ENCODE results near the gene KY. TPM values are rescaled to one million over a fixed set of nuclear protein-coding genes. Genes with fewer than 3 reads are reported as not detected.

Gene KY
- polyA plus RNA-seq, 2 of the 4 experiments (the other 2 are of a cell fraction), result 0.04 to 0.05 TPM

DNA sequence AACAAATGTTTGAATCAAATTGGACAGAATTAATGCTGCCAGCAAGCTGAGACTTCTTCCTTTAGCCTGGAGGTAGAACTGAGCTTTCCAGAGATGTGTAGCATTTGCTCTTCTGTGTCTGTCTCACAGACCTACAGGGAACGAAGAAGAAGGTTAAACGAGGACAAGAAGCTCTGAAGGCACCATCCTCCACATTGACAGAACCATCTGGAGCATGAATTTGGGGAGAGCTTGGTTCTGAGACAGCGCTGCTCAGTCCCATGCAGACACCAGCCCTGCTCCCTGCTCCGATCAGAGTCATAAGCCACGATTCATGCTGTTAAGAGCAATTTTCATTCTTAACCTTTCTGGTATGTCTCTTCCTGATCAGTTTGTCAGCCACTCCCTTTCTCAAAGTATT lies 7.7 kb upstream of the KY start:
- no peak for ATAC-seq
- Histone ChIP-seq H3K4me2 (no peak overlapping the region), H3K4me3 (no peak overlapping the region), H3K27ac (no peak overlapping the region), H3K4me1 (no peaks in the 10 kb centered on the region), H3K9me3 (no peaks in the 10 kb centered on the region)
- FAIRE-seq, result no peak
- DNase-seq (ENCODE audit: low read depth in 1 of 2, low spot score in 1 of 2), result no peak
- POLR2A ChIA-PET, result no interaction called here
- TF ChIP-seq MAZ (IDR thresholded peaks at IDR 0.05; ENCODE audit: borderline replicate concordance, low read depth, low read length), result no peak
- TF ChIP-seq HDAC2 (IDR thresholded peaks at IDR 0.05), result no peak
- no peak for TF ChIP-seq SMC3 (IDR thresholded peaks at IDR 0.05)
- TF ChIP-seq HOXB13 (CRISPR knock-in tag; IDR thresholded peaks at IDR 0.05; ENCODE audit: low read depth), result no peak
- TF ChIP-seq ZFP36 (IDR thresholded peaks at IDR 0.05; ENCODE audit: borderline replicate concordance, partially characterized antibody), result no peak
- TF ChIP-seq ZNF302 (CRISPR knock-in tag; IDR thresholded peaks at IDR 0.05), result no peak
- TF ChIP-seq KDM1A (IDR thresholded peaks at IDR 0.05; ENCODE audit: low read depth), result no peak
- CTCF ChIA-PET, result no interaction called here
- 23% methylated on average over 5 of the region's 5 CpGs for WGBS (ENCODE audit: missing lambda C conversion rate)

DNA sequence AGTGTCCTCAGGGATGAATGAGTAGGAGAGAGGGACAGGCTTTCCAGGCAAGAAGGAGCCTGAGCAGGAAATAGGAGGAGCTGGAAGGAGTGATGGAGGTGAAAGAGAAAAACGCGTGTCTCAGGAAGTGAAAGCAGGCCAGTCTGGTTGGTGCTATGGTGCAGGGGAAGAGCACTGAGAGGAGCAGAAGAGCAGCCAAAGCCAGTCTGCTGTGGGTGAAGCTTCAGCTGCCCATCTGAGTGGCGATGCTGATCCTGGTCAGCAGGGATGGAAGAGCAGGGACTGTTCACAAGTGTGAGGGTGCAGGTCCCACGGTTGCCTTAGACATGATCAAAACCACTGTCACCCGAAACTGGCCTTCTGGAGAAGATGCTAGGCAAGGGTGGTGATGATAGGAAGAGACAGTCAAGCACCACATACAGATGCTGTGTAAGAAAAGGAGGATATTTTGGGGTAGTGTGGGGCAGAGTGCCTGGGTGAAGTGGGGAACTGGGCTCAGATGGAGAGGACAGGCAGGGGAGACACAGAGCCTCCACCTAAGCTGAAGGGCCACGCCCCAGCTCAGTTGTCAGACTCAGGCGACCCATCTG lies 5.5 kb upstream of the KY start:
- no peak overlapping the region for H3K4me3 ChIP-seq

DNA sequence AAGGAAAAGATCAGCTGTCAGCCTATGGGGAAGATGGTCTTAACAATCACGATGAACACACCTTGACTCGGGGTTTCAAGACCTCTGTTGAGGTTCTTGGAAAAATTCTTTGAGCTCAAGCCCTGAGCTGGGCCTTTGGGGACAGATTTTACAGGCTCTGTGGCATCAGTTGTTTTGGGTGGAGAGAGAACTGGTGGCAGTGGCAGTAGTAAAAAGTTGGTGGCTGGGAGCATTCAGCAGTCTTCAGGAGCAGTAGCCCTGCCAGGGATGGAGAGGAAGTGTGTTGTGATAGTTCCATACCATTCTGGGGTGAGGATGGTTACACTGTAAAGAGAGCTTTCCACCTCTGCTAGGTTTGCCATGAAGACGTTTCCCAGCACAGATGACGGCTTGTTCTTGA lies 4.9 kb upstream of the KY start:
- no peaks in the 10 kb centered on the region for H3K9me3 ChIP-seq
- POLR2A ChIA-PET, result no interaction called here
- FAIRE-seq (no peak), ATAC-seq (no peak), DNase-seq (ENCODE audit: low read depth in 1 of 2, low spot score in 1 of 2) (no peak)
- no peak overlapping the region for H3K4me3 ChIP-seq
- TF ChIP-seq HEYL (CRISPR knock-in tag; IDR thresholded peaks at IDR 0.05) (no peak), ZC3H11A (IDR thresholded peaks at IDR 0.05) (no peak), CBX8 (IDR thresholded peaks at IDR 0.05) (no peak), FOSL2 (IDR thresholded peaks at IDR 0.05) (no peak), FOSL2 (CRISPR knock-in tag; IDR thresholded peaks at IDR 0.05) (no peak), TFCP2L1 (CRISPR knock-in tag; IDR thresholded peaks at IDR 0.05) (no peak), EHF (CRISPR knock-in tag; IDR thresholded peaks at IDR 0.05) (no peak), JUN (IDR thresholded peaks at IDR 0.05) (no peak), EHMT2 (IDR thresholded peaks at IDR 0.05; ENCODE audit: low read depth) (no peak), KDM5A (IDR thresholded peaks at IDR 0.05) (no peak), ZFP36 (IDR thresholded peaks at IDR 0.05; ENCODE audit: borderline replicate concordance, partially characterized antibody) (no peak), RAD21 (conservative IDR thresholded peaks at IDR 0.05 in 1 of 2, IDR thresholded peaks at IDR 0.05 in 1 of 2) (no peak), ESRRA (IDR thresholded peaks at IDR 0.05; ENCODE audit: borderline replicate concordance, low read length) (no peak), RCOR1 (IDR thresholded peaks at IDR 0.05; ENCODE audit: low read depth, low read length) (no peak)
- TF ChIP-seq, protein P1, sequence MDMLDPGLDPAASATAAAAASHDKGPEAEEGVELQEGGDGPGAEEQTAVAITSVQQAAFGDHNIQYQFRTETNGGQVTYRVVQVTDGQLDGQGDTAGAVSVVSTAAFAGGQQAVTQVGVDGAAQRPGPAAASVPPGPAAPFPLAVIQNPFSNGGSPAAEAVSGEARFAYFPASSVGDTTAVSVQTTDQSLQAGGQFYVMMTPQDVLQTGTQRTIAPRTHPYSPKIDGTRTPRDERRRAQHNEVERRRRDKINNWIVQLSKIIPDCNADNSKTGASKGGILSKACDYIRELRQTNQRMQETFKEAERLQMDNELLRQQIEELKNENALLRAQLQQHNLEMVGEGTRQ (IDR thresholded peaks at IDR 0.05), result no peak
- TF ChIP-seq, protein P2, sequence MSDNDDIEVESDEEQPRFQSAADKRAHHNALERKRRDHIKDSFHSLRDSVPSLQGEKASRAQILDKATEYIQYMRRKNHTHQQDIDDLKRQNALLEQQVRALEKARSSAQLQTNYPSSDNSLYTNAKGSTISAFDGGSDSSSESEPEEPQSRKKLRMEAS (IDR thresholded peaks at IDR 0.05), result no peak
- 26% methylated on average over 3 of the region's 4 CpGs for WGBS (ENCODE audit: missing lambda C conversion rate)
- no peaks in the 10 kb centered on the region for H3K4me1 ChIP-seq
- no peak overlapping the region for H3K4me2 ChIP-seq
- CTCF ChIA-PET, result interaction anchor here (1.3 kb wide), 1 partner anchor 1387 kb away, joined by 3 read pairs; no protein-coding TSS in a partner anchor
- H3K27ac ChIP-seq, result no peak overlapping the region

More for the DNA sequence above, 5.5 kb upstream of the KY start:
- Histone ChIP-seq H3K9me3 (no peaks in the 10 kb centered on the region), H3K27ac (no peak overlapping the region), H3K4me1 (no peaks in the 10 kb centered on the region), H3K4me2 (no peak overlapping the region)
- WGBS (ENCODE audit: missing lambda C conversion rate), result 29% methylated on average over 7 of the region's 7 CpGs
- DNase-seq (ENCODE audit: low read depth in 1 of 2, low spot score in 1 of 2) (no peak), FAIRE-seq (no peak), ATAC-seq (no peak)
- ChIA-PET CTCF (no interaction called here), POLR2A (no interaction called here)
- TF ChIP-seq TP53 (CRISPR knock-in tag; IDR thresholded peaks at IDR 0.05) (no peak), KDM5A (IDR thresholded peaks at IDR 0.05) (no peak), RCOR1 (IDR thresholded peaks at IDR 0.05; ENCODE audit: low read depth, low read length) (no peak), JUN (IDR thresholded peaks at IDR 0.05) (no peak), GATA3 (IDR thresholded peaks at IDR 0.05; ENCODE audit: borderline replicate concordance) (no peak), HOXB5 (CRISPR knock-in tag; IDR thresholded peaks at IDR 0.05) (no peak), CBX2 (IDR thresholded peaks at IDR 0.05; ENCODE audit: borderline replicate concordance, low read depth) (no peak), EP300 (IDR thresholded peaks at IDR 0.05) (no peak), PHF8 (IDR thresholded peaks at IDR 0.05; ENCODE audit: borderline replicate concordance, low read depth) (no peak), HDAC2 (IDR thresholded peaks at IDR 0.05) (no peak), ZC3H11A (IDR thresholded peaks at IDR 0.05) (no peak), MAZ (IDR thresholded peaks at IDR 0.05; ENCODE audit: borderline replicate concordance, low read depth, low read length) (no peak), HOXB13 (CRISPR knock-in tag; IDR thresholded peaks at IDR 0.05; ENCODE audit: low read depth) (no peak)
- TF ChIP-seq, protein P3, sequence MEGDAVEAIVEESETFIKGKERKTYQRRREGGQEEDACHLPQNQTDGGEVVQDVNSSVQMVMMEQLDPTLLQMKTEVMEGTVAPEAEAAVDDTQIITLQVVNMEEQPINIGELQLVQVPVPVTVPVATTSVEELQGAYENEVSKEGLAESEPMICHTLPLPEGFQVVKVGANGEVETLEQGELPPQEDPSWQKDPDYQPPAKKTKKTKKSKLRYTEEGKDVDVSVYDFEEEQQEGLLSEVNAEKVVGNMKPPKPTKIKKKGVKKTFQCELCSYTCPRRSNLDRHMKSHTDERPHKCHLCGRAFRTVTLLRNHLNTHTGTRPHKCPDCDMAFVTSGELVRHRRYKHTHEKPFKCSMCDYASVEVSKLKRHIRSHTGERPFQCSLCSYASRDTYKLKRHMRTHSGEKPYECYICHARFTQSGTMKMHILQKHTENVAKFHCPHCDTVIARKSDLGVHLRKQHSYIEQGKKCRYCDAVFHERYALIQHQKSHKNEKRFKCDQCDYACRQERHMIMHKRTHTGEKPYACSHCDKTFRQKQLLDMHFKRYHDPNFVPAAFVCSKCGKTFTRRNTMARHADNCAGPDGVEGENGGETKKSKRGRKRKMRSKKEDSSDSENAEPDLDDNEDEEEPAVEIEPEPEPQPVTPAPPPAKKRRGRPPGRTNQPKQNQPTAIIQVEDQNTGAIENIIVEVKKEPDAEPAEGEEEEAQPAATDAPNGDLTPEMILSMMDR (IDR thresholded peaks at IDR 0.05), result no peak
- TF ChIP-seq, protein P4, sequence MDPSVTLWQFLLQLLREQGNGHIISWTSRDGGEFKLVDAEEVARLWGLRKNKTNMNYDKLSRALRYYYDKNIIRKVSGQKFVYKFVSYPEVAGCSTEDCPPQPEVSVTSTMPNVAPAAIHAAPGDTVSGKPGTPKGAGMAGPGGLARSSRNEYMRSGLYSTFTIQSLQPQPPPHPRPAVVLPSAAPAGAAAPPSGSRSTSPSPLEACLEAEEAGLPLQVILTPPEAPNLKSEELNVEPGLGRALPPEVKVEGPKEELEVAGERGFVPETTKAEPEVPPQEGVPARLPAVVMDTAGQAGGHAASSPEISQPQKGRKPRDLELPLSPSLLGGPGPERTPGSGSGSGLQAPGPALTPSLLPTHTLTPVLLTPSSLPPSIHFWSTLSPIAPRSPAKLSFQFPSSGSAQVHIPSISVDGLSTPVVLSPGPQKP (IDR thresholded peaks at IDR 0.05; ENCODE audit: low read depth, low read length), result no peak
